Frontal cortex (tissue), 4 donors: ENCODE measurements around the gene MYO1D. TPM values are rescaled to one million over a fixed set of nuclear protein-coding genes. Genes with fewer than 3 reads are reported as not detected.
"Not testable (repeated sequence)": the region's sequence is repeated elsewhere in the genome, so short reads cannot be mapped to it uniquely, and the experiment has no call there.

Source experiments
- DNase-seq, 2 donors: peaks; one replicate each; pipeline ENCODE4 v3.0.0; 2012; ENCODE audit warnings: low spot score in 2 of 2
- FAIRE-seq: peaks from 2 replicates; lab custom pipeline; 2012; peaks lifted over from hg19 to GRCh38; lab: Jason Lieb, UNC
- small RNA-seq: library from RNA; depleted of rRNA; stranded (forward); fragments of <200 nt; gene quantifications from one replicate; pipeline ENCODE3, GENCODE V24; 2014
- total RNA-seq: library from RNA; depleted of rRNA; stranded (reverse); fragments of >200 nt; gene quantifications from one replicate; pipeline ENCODE4 v1.2.3, GENCODE V29; 2014
- donor health status: control.
- donor health status: control.
- donor health status: control.

Gene MYO1D
- total RNA-seq, 1 donor from 2014 or later: 52.6 TPM

DNA sequence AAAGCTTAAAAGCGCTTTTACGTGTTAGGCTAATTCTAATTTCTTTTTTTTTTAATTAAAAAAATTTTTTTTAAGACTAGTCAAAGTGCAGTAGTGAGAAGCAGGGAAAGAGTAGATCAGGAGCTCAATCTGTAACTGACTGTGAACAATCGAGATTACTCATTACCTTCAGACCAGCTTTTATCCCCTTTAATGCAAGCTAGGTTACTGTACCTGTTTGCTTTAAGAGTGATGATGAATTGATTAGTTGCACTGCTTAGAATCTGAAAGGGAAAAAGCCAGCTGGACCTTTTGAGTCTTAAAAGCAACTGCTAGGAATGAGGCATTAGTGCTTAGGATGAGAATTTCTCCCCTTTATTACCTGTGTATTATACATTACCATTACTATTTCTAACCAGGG is 413.6 kb downstream of the MYO1D start:
- no peak for DNase-seq
- FAIRE-seq: no peak

DNA sequence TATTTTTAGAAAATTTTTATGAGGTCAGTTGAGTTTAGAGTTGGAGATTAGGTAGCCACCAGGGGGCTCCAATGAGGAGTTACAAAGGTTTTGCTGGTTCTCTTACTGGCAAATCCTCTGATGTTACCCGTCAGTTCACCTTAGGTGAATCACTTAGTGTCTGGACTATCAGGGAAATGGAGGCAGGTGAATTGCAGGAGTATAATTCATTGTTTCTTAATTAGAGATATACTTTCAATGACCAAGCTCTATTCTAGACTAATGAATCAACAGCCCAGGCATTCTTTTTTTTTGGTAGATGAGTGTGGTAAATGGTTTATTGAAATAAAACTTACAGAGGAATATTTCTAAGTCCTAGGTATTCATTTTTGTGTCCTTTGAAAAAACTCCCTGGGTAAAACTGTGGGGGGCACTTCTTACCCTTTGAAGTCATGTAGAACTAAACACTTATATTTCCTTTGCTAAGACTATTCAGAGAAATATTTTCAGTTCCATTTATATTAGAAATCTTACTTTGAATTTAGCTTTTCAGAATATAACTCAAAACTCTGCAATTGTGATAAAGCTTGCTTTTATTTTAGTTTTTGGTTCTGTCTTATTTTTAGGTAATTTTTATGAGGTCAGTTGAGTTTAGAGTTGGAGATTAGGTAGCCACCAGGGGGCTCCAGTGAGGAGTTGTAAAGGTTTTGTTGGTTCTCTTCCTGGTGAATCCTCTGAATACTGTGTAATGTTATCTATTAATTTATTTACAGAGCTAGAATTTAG is 414.9 kb downstream of the MYO1D start:
- no peak for DNase-seq
- FAIRE-seq: peak; percentile 40

DNA sequence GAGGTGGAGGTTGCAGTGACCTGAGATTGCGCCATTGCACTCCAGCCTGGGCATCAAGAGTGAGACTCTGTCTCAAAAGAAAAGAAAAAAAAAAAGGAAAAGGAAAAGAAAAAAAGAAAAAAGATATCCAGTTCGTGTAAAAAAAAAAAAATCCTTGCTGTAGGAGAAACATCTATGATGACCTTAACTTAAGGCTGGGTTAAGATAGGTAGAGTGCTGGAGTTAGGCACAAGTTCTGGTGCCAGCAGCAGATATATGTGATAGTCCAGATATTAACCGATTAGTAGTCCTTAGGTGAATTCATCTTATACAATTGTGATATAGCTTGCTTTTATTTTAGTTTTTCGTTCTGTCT is 415.4 kb downstream of the MYO1D start:
- FAIRE-seq (no peak), DNase-seq (no peak)

DNA sequence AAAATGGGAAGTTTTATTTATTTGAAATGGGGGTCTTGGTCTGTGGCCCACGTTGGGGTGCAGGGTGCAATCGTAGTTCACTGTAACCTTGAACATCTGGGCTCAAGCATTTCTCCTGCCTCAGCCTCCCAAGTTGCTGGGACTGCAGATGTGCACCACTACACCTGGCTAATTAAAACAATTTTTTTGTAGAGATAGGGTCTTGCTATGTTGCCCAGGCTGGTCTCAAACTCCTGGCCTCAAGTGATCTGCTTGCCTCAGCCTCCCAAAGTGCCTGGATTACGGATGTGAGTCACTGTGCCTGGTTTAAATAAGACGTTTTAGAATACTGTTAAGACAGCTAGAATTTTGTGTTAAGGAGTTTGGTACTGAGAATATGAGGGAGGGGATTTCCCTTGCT is 416.9 kb downstream of the MYO1D start:
- FAIRE-seq (no peak), DNase-seq (no peak)

DNA sequence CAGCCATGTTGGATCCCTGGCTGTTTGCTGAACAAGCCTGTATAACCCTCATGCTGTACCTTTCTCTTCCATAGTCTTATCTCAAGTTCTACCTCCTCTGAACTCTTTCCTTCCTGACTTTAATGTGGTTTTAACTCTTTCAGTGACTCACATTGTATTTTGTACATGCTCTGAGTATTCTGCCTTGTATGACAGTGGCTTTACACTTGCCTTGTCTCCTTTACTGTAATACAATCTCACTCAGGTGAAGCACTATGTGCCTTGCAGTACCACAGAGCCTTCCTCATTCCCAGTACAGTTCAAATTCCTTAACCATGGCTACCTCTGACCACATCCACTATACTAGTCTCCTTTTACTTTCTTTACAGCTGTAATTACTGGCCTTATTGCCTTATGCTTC is 418.6 kb downstream of the MYO1D start:
- FAIRE-seq (no peak), DNase-seq (no peak)

DNA sequence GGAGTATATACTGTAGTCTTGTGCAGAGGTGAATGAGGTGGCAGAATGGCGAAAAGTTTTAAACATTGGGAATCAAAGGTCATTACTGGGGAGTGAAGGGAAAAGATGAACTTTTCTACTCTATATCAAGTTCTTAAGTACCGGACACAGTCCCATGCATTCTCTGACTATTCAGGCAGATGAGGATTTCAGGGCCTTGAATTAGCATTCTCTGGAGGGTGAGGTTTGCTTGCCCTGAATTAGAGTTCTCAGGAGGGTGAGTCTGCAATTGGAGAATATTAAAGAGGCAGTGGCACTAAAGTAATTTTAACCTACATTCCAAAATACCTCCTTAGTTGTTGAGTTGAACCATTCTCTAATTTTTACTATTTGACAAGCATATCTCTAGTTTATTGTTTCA is 423.6 kb downstream of the MYO1D start:
- FAIRE-seq (no peak), DNase-seq (no peak)

DNA sequence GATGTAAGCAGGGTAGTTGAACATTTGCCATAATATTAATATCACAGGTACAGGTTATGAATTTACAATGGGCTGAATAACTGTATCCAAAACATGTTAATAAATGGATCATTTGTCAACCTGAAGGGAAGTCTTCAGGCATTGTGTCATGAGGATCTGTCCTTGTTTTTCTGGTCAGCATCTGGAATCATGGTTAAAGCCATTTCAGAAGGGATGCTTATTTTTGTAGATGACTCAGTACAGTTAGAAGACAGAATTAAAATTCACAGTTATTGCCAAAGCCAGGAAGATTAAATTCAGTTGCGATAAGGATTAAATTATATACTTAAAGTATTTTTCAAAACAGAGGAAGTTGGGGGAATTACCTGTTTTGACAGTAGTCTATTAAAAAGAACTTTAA is 424.6 kb downstream of the MYO1D start:
- DNase-seq (no peak), FAIRE-seq (no peak)

DNA sequence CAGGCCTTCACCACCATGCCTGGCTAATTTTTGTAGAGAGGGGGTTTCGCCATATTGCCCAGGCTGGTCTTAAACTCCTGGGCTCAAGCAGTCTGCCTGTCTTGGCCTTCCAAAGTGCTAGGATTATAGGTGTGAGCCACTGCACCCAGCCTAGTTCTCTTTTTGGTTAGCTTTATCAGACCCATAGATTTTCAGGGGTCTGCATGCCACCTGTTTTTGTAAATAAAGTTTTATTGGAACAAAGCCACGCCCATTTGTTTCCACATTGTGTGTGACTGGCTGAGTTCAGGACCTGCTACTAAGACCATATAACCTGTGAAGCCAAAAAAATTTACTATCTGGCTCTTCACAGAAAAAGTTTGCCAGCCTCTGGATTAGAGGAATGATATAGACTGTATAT is 425.0 kb downstream of the MYO1D start:
- no peak for FAIRE-seq
- DNase-seq: no peak

DNA sequence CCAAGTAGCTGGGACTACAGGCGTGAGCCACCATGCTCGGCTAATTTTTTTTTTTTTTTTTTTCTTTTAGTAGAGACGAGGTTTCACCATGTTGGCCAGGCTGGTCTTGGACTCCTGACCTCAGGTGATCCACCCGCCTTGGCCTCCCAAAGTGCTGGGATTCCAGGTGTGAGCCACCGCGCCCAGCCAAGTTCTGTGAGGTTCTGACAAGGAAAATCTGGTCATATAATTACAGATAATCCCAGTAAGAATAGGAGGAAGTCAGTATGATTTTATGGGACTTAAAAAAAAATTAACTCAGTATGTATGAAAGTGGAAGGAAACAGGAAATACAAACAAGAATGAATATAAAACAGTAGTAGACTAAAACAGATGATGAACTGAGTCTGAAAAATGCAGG is 426.5 kb downstream of the MYO1D start:
- FAIRE-seq, DNase-seq: not testable (repeated sequence)

DNA sequence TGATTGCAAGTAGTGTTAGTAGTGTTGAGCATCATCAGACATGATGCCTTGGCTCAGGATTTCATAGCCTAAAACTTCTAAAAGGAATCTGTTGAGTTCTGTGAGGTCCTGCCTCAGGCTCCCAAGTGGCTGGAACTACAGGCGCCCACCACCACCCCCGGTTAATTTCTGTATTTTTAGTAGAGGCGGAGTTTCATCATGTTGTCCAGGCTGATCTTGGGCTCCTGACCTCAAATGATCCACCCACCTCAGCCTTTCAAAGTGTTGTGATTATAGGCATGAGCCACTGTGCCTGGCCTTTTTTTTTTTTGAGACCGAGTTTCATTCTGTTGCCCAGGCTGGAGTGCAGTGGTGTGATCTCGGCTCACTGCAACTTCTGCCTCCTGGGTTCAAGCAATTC is 427.0 kb downstream of the MYO1D start:
- FAIRE-seq (no peak), DNase-seq (no peak)

DNA sequence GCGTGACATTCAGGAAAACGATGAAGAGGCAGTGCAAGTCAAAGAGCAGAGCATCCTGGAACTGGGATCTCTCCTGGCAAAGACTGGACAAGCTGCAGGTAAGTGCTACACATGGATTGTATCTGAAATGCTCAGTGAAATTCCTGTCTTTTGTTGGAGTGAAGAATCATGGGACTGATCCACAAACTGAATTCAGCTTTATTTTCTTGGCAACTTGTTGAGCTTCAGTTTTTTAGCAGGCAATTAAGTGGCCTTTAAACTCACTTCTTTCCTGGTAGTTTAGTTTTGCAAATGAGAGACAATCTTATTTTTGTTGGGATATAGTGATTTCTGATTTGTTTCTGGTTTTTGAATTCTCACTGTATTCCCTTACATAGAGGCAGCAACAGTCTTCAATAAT is 430.0 kb downstream of the MYO1D start:
- FAIRE-seq (no peak), DNase-seq (no peak)

DNA sequence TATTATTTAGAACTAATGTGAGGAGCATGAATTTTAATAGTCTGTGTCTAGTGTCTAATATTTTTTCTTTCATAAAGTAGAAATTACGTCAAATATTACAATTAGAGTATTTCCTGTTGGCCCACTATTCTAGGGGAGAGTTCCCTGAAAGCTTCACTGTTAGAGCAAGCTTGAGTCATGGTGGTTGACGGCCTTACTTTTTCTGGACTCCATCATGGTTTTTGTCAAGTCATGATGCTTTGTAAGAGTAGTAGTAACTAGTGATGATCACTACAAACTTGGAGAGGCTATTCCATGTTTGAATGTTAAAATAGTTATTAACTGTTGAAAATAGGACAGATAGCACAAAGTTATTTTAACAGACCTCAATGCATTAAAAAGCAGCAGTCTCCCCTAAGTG is 431.0 kb downstream of the MYO1D start:
- no peak for DNase-seq
- FAIRE-seq: no peak

DNA sequence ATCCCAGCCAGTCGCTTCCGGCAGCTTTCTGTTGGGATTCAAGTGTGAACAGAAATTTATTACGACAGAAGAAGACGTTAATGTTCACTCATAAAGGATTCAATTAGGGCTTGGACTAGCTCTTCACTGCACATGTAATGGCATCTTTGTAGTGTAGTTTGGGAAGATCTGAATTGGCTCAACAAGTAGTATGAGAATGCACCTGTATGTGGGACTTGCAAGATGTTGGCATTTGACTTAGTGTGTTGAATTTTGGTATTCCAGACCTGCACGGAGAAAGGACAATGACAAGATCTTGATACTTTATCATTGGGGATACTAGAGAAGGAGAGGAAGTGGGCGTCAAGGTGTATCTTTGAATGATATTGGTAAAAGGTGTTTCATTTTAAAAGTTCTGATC is 431.4 kb downstream of the MYO1D start:
- no peak for DNase-seq
- FAIRE-seq: no peak

DNA sequence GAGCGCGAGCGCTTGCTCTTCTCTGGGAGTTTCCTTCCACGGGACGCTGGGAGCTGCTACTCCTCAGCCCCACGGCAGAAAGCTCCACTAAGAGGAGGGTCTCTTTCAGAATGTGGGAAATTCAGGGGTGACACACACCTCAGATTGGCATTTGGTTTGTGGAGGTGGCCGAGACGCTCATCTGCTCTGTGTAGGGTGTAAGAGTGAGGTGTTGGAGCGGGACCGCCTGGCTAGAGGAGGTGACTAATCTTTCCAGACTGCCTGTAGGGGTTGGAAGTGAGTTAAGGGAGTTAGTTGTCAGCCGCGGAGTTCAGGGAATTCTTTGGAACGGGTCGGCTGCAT is 431.9 kb downstream of the MYO1D start:
- FAIRE-seq (no peak), DNase-seq (peak in 1 of 2 donors; percentile 22)

DNA sequence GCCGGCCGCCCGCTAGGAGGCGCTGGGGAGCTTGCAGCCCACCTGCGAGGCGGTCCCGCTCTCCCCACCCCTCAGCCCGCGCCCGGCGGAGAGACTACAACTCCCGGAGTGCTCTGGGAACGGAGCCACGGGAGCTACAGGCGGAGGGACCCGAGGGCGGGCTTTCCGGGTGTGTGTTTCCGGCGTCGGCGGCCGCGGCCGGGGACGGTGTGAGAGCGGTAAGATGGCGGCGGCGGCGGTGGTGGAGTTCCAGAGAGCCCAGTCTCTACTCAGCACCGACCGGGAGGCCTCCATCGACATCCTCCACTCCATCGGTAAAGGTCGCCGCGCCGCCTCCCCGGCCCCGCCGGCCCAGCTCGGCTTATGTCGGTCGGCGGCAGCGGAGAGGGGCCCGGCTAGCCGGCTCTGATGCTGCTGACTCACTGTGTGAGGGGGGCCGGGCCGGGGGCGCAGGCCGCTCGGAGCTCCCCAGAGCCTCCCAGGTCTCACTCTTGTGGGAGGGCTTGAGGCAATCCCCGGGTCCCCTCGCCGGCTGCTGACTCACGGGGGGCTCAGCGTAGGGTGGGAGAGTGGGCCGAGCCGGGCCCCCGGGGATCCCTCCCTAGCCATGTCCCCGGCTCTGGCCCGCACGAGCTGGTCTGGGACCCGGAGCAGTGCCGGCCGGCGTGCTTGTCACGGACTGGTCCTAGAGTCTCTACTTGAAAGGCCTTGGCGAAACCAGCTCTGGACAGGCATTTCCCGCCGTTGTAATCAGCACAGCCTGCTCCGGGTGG is 432.4 kb downstream of the MYO1D start, which contains the start of gene PSMD11:
TSS of gene PSMD11 (plus strand) at position 210 of the 773 bp plus-strand sequence. CDS start at position 224, 14 bp downstream.
- DNase-seq (peak; percentile 93 to 97), FAIRE-seq (no peak)

DNA sequence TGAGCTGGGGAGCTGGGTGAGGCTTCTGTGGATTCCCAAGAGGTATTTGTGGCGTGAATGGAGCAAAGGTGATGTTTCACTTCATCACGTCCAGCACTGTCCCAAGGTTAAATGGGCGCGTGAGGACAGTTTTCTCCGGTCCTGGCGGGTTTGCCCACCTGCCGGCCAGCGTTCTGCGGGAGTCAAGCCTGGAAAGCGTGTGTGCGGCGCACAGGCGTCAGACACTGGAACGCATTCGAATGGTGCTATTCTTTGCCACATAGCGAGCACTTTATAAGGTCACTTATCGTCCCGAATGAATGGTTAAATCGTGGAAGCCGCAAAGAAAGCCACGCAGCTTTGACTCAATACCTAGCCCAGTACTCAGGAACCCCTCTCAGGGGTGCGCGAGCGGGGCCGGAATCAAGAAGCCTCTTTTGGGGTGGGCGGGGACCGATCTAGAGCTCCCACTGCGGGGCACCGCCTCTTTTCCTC is 433.1 kb downstream of the MYO1D start:
- FAIRE-seq (no peak), DNase-seq (no peak)

Small RNA genes within 50 kb of the gene (small RNA-seq; reads per million reads assigned to genes)
- not detected for gene RF00019

Other genes starting within 250 kb of the MYO1D start
- gene TMEM98, start 51.0 kb upstream of the MYO1D start, total RNA-seq: 37.9 TPM
- not detected for gene SPACA3, start 114.7 kb upstream of the MYO1D start, total RNA-seq